ENCODE data around the gene AQP12B. TPM values are rescaled to one million over a fixed set of nuclear protein-coding genes. Genes with fewer than 3 reads are reported as not detected.

AQP12B gene
- total RNA-seq, 1 experiment from 2014 or later: not detected

DNA sequence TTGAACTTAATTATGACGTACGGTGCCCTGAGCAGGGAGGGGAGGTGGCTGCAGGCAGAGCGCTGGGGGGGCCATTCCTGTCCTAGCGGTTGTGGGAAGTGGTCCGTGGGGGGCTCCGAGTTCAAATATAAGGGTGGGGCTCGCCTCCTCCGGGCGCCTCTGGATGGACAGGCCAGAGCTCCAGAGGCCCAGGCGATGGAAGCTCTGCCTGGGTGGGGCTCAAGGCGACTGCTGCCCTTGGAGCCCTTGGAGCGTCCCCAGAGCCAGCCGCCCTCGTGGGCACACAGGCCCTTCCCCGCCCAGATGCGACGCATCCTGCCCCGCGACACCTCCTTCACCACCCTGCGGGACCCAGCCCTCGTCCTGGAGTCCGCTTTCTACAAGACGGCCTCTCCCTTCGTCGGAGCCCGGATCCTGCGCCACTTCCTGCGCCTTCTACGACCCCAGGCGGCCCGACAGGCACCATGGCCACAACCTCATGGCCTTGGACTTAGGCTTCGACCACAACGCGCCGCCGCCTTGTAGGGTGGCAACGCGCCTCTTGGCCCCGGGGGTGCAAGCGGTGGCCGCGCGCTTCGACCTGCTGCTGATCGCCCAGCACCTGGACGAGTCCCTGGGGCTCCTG, 10.5 kb downstream of the AQP12B start:
- no peak overlapping the region for H3K4me2 ChIP-seq (ENCODE audit: low read length)
- H2AFZ ChIP-seq (ENCODE audit: low read length): no peak overlapping the region
- H3K27ac ChIP-seq (ENCODE audit: low read length): no peak overlapping the region
- no peak overlapping the region for H3K4me3 ChIP-seq (ENCODE audit: low read length)
- no peak overlapping the region for H3K9ac ChIP-seq (ENCODE audit: low read length)
- no peaks in the 10 kb centered on the region for H3F3A ChIP-seq (ENCODE audit: low read length, unreplicated experiment)
- BruUV-seq (replicated peaks): no TSS peak
- H3K79me2 ChIP-seq (ENCODE audit: low read length): no peaks in the 10 kb centered on the region
- no peaks in the 10 kb centered on the region for H3K9me3 ChIP-seq (ENCODE audit: low read length)
- intact Hi-C loops (cut with micrococcal nuclease): no loop called here
- H3K27me3 ChIP-seq (ENCODE audit: low read length): peaks cover 44% of the 10 kb centered on the region
- H3K9me2 ChIP-seq (replicated peaks; ENCODE audit: low read length): no peaks in the 10 kb centered on the region
- no peaks in the 10 kb centered on the region for H3K36me3 ChIP-seq (ENCODE audit: low read depth, low read length)
- no peaks in the 10 kb centered on the region for H3K4me1 ChIP-seq (ENCODE audit: insufficient read depth, low read length)
- CTCF ChIA-PET: interaction anchor here (0.6 kb wide), 1 partner anchor 133 kb away, joined by 3 read pairs; no protein-coding TSS in a partner anchor
- DNase-seq (no peak), ATAC-seq (no peak)
- no peaks in the 10 kb centered on the region for H4K20me1 ChIP-seq (ENCODE audit: low read length)
- TF ChIP-seq EZH2 (IDR thresholded peaks at IDR 0.05; ENCODE audit: low read length, unreplicated experiment) (no peak), EZH2phosphoT487 (IDR thresholded peaks at IDR 0.05; ENCODE audit: borderline replicate concordance, low read length) (no peak)
- TF ChIP-seq, protein P1, sequence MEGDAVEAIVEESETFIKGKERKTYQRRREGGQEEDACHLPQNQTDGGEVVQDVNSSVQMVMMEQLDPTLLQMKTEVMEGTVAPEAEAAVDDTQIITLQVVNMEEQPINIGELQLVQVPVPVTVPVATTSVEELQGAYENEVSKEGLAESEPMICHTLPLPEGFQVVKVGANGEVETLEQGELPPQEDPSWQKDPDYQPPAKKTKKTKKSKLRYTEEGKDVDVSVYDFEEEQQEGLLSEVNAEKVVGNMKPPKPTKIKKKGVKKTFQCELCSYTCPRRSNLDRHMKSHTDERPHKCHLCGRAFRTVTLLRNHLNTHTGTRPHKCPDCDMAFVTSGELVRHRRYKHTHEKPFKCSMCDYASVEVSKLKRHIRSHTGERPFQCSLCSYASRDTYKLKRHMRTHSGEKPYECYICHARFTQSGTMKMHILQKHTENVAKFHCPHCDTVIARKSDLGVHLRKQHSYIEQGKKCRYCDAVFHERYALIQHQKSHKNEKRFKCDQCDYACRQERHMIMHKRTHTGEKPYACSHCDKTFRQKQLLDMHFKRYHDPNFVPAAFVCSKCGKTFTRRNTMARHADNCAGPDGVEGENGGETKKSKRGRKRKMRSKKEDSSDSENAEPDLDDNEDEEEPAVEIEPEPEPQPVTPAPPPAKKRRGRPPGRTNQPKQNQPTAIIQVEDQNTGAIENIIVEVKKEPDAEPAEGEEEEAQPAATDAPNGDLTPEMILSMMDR (conservative IDR thresholded peaks at IDR 0.05; ENCODE audit: low read depth, low read length): no peak
- POLR2A ChIA-PET (ENCODE audit: unreplicated experiment): no interaction called here

DNA sequence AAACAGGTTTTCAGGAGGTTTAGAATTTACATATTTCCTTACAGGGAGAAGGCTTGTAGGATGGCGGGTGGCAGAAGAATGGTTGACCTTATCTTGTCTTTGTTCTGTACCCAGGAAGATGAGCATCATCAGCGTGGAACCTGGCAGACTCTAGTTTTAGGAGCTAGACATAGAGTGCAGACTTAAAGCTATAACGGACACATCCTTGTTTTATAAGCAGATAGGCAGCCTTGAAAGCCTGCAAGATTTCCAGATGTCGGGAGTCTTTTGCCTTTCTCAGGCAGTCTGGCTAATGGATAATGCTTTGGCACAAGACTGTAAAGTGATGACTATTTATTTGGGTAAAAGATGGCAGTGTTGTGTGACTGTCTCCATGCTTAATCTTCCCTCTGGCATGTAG, 11.7 kb downstream of the AQP12B start:
- H3K4me2 ChIP-seq (ENCODE audit: low read length): no peak overlapping the region
- H4K20me1 ChIP-seq (ENCODE audit: low read length): no peaks in the 10 kb centered on the region
- ATAC-seq (no peak), DNase-seq (no peak)
- no peaks in the 10 kb centered on the region for H3K4me1 ChIP-seq (ENCODE audit: insufficient read depth, low read length)
- no peak overlapping the region for H3K9ac ChIP-seq (ENCODE audit: low read length)
- peaks cover 57% of the 10 kb centered on the region for H3K27me3 ChIP-seq (ENCODE audit: low read length)
- ChIA-PET CTCF (no interaction called here), POLR2A (ENCODE audit: unreplicated experiment) (no interaction called here)
- H3K4me3 ChIP-seq (ENCODE audit: low read length): no peak overlapping the region
- no peaks in the 10 kb centered on the region for H3K9me3 ChIP-seq (ENCODE audit: low read length)
- no peak overlapping the region for H3K27ac ChIP-seq (ENCODE audit: low read length)
- no peaks in the 10 kb centered on the region for H3K9me2 ChIP-seq (replicated peaks; ENCODE audit: low read length)
- no peaks in the 10 kb centered on the region for H3F3A ChIP-seq (ENCODE audit: low read length, unreplicated experiment)
- BruUV-seq (replicated peaks): no TSS peak
- H3K36me3 ChIP-seq (ENCODE audit: low read depth, low read length): no peaks in the 10 kb centered on the region
- TF ChIP-seq EZH2phosphoT487 (IDR thresholded peaks at IDR 0.05; ENCODE audit: borderline replicate concordance, low read length): no peak
- TF ChIP-seq, protein P1 (conservative IDR thresholded peaks at IDR 0.05; ENCODE audit: low read depth, low read length): no peak
- TF ChIP-seq EZH2 (IDR thresholded peaks at IDR 0.05; ENCODE audit: low read length, unreplicated experiment): no peak
- H2AFZ ChIP-seq (ENCODE audit: low read length): no peak overlapping the region
- intact Hi-C loops (cut with micrococcal nuclease): no loop called here
- H3K79me2 ChIP-seq (ENCODE audit: low read length): no peaks in the 10 kb centered on the region

DNA sequence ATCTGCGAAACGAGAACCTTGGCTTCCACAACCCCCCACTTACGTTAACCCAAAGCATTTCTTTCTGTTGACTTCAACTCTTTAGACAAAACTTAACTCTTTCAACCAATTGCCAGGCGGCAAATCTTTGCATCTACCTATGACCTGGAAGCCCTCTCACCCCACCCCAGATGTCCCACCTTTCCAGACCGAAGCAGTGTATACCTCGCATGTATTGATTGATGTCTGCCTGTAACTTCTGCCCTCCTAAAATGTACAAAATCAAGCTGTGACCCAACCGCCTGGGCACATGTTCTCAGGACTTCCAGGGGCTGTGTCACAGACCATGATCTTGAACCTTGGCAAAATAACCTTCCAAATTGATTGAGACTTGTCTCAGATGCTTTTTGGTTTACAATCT, 12.3 kb downstream of the AQP12B start:
- TF ChIP-seq, protein P1 (conservative IDR thresholded peaks at IDR 0.05; ENCODE audit: low read depth, low read length): no peak
- TF ChIP-seq EZH2phosphoT487 (IDR thresholded peaks at IDR 0.05; ENCODE audit: borderline replicate concordance, low read length) (no peak), EZH2 (IDR thresholded peaks at IDR 0.05; ENCODE audit: low read length, unreplicated experiment) (no peak)
- Histone ChIP-seq H3K4me2 (ENCODE audit: low read length) (no peak overlapping the region), H3F3A (ENCODE audit: low read length, unreplicated experiment) (no peaks in the 10 kb centered on the region), H3K4me3 (ENCODE audit: low read length) (no peak overlapping the region), H3K9ac (ENCODE audit: low read length) (no peak overlapping the region), H3K9me3 (ENCODE audit: low read length) (no peaks in the 10 kb centered on the region), H4K20me1 (ENCODE audit: low read length) (no peaks in the 10 kb centered on the region), H3K9me2 (replicated peaks; ENCODE audit: low read length) (no peaks in the 10 kb centered on the region), H3K79me2 (ENCODE audit: low read length) (no peaks in the 10 kb centered on the region), H3K4me1 (ENCODE audit: insufficient read depth, low read length) (no peaks in the 10 kb centered on the region), H3K27ac (ENCODE audit: low read length) (no peak overlapping the region), H3K27me3 (ENCODE audit: low read length) (peaks cover 62% of the 10 kb centered on the region), H3K36me3 (ENCODE audit: low read depth, low read length) (no peaks in the 10 kb centered on the region), H2AFZ (ENCODE audit: low read length) (no peak overlapping the region)
- intact Hi-C loops (cut with micrococcal nuclease): no loop called here
- DNase-seq (no peak), ATAC-seq (no peak)
- ChIA-PET CTCF (no interaction called here), POLR2A (ENCODE audit: unreplicated experiment) (no interaction called here)
- BruUV-seq (replicated peaks): no TSS peak
